Cardiac muscle cell (in vitro differentiated cells and primary cell): Measurements from ENCODE around the gene SGPP2. TPM values are rescaled to one million over a fixed set of nuclear protein-coding genes. Genes with fewer than 3 reads are reported as not detected.
A peak's percentile ranks its signal among the peaks of the same experiment; 100 is the strongest.

ENCODE experiments used
- DNase-seq, 2 donors: peaks; one replicate each; pipeline versions ENCODE4 v3.0.0 to v3.0.0-alpha.2; 2010 to 2017; ENCODE audit warnings: low read depth in 1 of 2, low spot score in 1 of 2
- H3K27ac ChIP-seq: fragments of 200-600 bp; sonication (generic); 2 replicates; pipeline ENCODE4 v1.5.1; 2016
- H3K27me3 ChIP-seq: fragments of 200-600 bp; sonication (generic); 2 replicates; pipeline ENCODE4 v1.6.0; 2016; ENCODE audit warnings: control low read depth
- H3K36me3 ChIP-seq: fragments of 200-600 bp; sonication (generic); 2 replicates; pipeline ENCODE4 v1.5.1; 2016; ENCODE audit warnings: control low read depth
- H3K4me1 ChIP-seq: fragments of 200-600 bp; sonication (generic); 2 replicates; pipeline ENCODE4 v1.8.1; 2017; ENCODE audit warnings: low read depth, mild to moderate bottlenecking, mixed run types
- H3K4me3 ChIP-seq: fragments of 200-600 bp; sonication (generic); 2 replicates; pipeline ENCODE4 v1.5.1; 2016; ENCODE audit warnings: mild to moderate bottlenecking
- H3K9me3 ChIP-seq: fragments of 200-600 bp; sonication (generic); 2 replicates; pipeline ENCODE4 v1.5.1; 2017; ENCODE audit warnings: low read depth, mild to moderate bottlenecking, control low read depth
- CTCF ChIP-seq: IDR thresholded peaks from 2 replicates; pipeline ENCODE4 v1.5.1; 2012; ENCODE audit warnings: low read depth, mild to moderate bottlenecking, low read length
- polyA plus RNA-seq: library from polyadenylated mRNA; unstranded; fragments of >200 nt; fragmentation: Nextera tagmentation; extraction: Ambion mirVana; gene quantifications from 2 replicates; pipeline ENCODE4 v1.2.1, GENCODE V29; 2016
- total RNA-seq: library from RNA; depleted of rRNA; stranded (reverse); fragments of >200 nt; gene quantifications from 2 replicates; pipeline ENCODE4 v1.2.3, GENCODE V29; 2016

The SGPP2 gene
- total and polyA plus RNA-seq, 2 experiments from 2014 or later, result 11.6 to 44.6 TPM

GRCh38 chr2:222608081-222608480 is 183.7 kb downstream of the SGPP2 start:
- Histone ChIP-seq H3K36me3 (peaks cover 6% of the 10 kb centered on the region), H3K27ac (no peak overlapping the region), H3K4me1 (no peaks in the 10 kb centered on the region), H3K4me3 (no peak overlapping the region), H3K27me3 (no peaks in the 10 kb centered on the region), H3K9me3 (no peaks in the 10 kb centered on the region)
- no peak for DNase-seq
- no peak for TF ChIP-seq CTCF

- Histone ChIP-seq H3K9me3 (no peaks in the 10 kb centered on the region), H3K27ac (no peak overlapping the region), H3K4me3 (no peak overlapping the region), H3K4me1 (no peaks in the 10 kb centered on the region), H3K36me3 (peaks cover 11% of the 10 kb centered on the region), H3K27me3 (no peaks in the 10 kb centered on the region)
- no peak for TF ChIP-seq CTCF
- DNase-seq, result peak in 1 of 2 donors; percentile 50
Measured at GRCh38 chr2:222609381-222609780, 185.0 kb downstream of the SGPP2 start.

Other genes with a start within 250 kb of the SGPP2 start
- 7.7 and 19.3 TPM in 2 replicates for gene PAX3, start 125.5 kb upstream of the SGPP2 start, total RNA-seq
- gene PAX3, start 125.5 kb upstream of the SGPP2 start, polyA plus RNA-seq, result 8.0 and 8.8 TPM in 2 replicates
- gene FARSB, start 231.5 kb downstream of the SGPP2 start, total RNA-seq, result 10.6 and 12.0 TPM in 2 replicates
- gene FARSB, start 231.5 kb downstream of the SGPP2 start, polyA plus RNA-seq, result 26.7 and 32.5 TPM in 2 replicates
- gene MOGAT1, start 247.1 kb downstream of the SGPP2 start, total RNA-seq, result not detected in 2 replicates
- gene MOGAT1, start 247.1 kb downstream of the SGPP2 start, polyA plus RNA-seq, result 0.34 TPM in 1 of 2 replicates, not detected in the other